Astrocyte of the spinal cord (primary cell): ENCODE data around the gene BRINP2.

Source experiments
- DNase-seq: peaks from one replicate; pipeline ENCODE4 v3.0.0; 2011; ENCODE audit warnings: low read depth, low spot score
- H3K4me3 ChIP-seq: 2 replicates; pipeline ENCODE4 v1.5.1; 2011; ENCODE audit warnings: low read depth, mild to moderate bottlenecking, low read length, moderate library complexity
- CTCF ChIP-seq: IDR thresholded peaks from 2 replicates; pipeline ENCODE4 v1.5.1; 2012; ENCODE audit warnings: low read depth, mild to moderate bottlenecking, low read length, inconsistent platforms
- in situ Hi-C: cut with HindIII; loops from 2 replicates; pipeline ENCODE4 v1.10.0; 2017; ENCODE audit warnings: low sequenced_read_pairs

BRINP2 gene

DNA sequence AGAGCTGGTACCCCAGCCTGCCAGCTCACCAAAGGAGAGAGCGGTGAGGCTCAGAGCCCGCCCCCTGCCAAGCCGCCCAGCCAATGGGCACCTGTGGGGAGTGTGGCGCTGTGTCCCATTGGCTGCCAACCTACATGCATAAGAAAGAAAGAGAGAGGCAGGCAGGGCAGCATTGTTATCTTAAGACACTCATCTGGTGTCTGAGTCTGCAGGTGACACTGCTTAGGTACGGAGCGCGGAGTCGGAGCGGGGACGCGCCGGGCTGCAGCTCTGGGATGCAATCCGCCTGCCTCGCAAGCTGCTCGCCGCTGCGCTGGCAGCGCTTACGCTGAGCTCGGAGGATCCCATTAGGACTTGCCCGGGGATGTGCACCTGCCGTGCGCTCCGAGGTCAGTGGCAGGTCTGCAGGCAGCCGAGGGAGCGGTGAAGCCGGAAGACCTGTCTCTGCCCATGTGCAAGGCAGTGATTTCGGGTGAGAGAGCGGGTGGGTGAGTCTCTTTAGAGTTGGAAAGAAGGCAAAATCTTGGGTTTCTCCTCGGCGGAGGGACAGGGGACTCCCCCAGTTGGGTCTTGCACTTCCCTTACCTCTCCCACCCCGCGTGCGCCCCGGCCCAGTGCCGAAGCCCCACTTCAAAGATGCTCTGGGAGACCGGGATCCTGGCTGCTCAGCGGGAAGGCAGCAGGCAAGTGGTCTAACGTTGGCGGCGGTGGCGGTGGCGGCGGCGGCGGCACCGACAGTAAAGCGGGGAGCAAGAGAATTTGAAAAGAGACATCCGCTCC lies at the start of gene BRINP2:
Gene BRINP2, plus strand, starts transcription at position 203 of the 780 bp plus-strand sequence. CDS start 58,919 bp downstream, outside the sequence.
- peak; percentile 50 for DNase-seq
- H3K4me3 ChIP-seq: peak within 1 kb of the TSS; percentile 37
- TF ChIP-seq CTCF: no peak
- in situ Hi-C loops: no loop called here

GRCh38 chr1:177122461-177123251 lies 48.1 kb upstream of the BRINP2 start:
- no peak overlapping the region for H3K4me3 ChIP-seq
- DNase-seq: no peak
- in situ Hi-C loops: no loop called here
- TF ChIP-seq CTCF: no peak

GRCh38 chr1:177124577-177125278 lies 46.0 kb upstream of the BRINP2 start:
- no peak for TF ChIP-seq CTCF
- DNase-seq: no peak
- no peak overlapping the region for H3K4me3 ChIP-seq
- in situ Hi-C loops: no loop called here

- no peak for TF ChIP-seq CTCF
- in situ Hi-C loops: no loop called here
- DNase-seq: no peak
- no peak overlapping the region for H3K4me3 ChIP-seq
Observed at GRCh38 chr1:177126267-177126666, 44.5 kb upstream of the BRINP2 start.

DNA sequence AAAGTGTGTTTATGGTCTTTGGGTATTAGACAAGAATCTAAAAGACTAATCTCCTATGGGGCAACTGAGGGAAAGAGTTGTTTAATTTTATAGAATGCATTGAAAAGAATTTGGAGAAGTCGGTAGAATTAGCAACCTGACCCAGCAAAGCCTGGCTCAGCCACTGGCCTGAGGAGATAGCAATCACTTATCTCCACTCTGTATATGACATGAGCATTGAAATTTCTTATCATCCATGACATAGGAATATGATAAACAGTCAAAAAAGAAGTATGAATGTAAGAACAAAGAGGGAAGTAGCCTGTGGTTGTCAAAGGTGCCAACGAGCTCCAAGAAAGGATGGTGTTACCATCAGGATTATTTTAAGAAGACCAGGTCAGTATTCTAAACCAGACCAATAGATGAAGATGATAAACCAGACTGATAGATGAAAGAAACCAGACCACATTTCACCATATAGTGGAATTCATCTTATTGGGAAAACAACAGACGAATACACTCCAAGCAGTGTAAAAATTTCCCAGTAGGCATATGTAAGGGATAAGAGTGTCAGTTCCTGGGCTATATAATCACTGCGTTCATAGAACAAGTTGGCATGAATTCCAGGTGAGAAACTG lies 42.0 kb upstream of the BRINP2 start:
- TF ChIP-seq CTCF: no peak
- in situ Hi-C loops: no loop called here

DNA sequence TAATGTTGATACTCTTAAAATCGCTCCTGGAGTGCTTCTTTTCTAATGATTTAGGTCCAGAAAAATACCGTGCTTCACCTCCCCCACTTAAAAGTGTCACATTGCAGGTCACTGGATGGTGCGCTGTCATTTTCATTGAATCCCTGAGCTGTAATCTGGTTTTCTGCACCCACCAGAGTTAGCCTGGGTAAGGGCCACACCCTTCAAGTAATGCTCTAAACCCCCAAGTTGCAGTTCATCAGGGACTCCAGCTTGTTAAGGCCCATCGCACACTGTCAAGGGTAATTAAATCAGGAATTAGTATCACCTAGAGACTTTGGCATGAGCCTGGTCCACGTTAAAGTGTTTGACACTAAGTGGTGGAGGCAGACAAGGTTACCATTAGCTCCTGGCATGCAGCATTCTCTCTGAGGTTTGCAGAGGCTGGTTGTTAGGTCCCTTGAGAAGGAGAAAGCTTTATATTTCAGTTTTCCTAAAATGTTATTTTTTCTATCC lies 40.3 kb upstream of the BRINP2 start:
- TF ChIP-seq CTCF: no peak
- in situ Hi-C loops: no loop called here
- no peak overlapping the region for H3K4me3 ChIP-seq
- no peak for DNase-seq

More for the DNA sequence above, 42.0 kb upstream of the BRINP2 start:
- no peak overlapping the region for H3K4me3 ChIP-seq
- no peak for DNase-seq
